ENCODE results near the gene RHBDL1.

RHBDL1 gene

DNA sequence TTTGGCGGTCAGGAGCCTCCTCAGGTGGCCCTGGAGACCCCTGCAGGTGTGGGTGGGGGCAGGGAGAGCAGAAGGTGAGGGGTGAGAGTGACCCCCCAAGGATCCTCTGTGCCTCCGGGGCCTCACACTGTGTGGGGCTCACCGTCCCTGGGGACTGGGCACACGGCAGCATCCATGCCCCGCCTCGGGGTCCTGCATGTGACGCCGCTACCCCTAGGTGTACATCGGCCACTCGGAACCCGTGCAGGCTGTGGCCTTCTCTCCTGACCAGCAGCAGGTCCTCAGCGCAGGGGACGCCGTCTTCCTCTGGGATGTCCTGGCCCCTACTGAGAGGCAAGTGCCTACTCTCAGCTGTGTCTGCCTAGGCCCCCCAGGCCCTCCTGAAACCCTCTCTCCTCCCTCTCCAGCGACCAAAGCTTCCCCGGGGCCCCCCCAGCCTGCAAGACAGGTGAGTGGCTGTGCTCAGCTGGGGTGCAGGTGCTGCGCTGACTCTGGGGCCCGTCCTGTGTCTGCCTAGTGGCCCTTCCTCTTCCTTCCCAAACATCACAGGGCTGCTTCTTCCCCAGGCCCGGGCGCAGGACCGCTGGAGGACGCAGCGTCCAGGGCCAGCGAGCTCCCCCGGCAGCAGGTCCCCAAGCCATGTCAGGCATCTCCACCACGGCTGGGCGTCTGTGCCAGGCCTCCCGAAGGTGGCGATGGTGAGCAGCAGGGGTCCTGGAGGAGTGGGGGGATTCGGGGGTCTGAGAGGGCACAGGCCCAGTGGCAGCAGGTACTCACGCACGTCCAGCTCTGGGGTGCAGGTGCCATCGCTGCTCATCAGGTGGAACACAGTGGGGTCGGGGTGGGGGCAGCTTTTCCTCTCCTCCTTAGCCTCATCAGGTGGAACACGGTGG is 16.5 kb upstream of the RHBDL1 start:
- DNase-seq, result no peak

GRCh38 chr16:659618-660017 is 15.9 kb upstream of the RHBDL1 start:
- no peak for DNase-seq

DNA sequence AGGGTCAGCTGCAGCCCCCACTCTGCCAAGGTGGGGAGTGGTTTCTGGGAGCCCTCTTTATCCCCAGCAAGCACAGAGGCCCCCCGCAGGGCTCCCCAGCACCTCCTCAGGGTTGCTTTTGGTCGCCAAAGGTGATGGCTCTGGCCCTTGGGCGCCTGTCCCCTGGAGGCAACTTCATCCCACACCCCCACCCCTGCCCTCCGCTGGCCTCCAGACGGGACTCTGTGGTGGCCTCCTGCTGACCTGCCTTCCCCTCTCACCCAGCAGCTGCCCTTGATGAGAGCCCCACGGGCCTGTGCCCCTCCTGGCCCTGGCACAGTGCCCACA is 15.4 kb upstream of the RHBDL1 start:
- no peak for DNase-seq

- peak; percentile 48 for DNase-seq
These were observed 14.8 kb upstream of the RHBDL1 start for GRCh38 chr16:660459-661183.

DNA sequence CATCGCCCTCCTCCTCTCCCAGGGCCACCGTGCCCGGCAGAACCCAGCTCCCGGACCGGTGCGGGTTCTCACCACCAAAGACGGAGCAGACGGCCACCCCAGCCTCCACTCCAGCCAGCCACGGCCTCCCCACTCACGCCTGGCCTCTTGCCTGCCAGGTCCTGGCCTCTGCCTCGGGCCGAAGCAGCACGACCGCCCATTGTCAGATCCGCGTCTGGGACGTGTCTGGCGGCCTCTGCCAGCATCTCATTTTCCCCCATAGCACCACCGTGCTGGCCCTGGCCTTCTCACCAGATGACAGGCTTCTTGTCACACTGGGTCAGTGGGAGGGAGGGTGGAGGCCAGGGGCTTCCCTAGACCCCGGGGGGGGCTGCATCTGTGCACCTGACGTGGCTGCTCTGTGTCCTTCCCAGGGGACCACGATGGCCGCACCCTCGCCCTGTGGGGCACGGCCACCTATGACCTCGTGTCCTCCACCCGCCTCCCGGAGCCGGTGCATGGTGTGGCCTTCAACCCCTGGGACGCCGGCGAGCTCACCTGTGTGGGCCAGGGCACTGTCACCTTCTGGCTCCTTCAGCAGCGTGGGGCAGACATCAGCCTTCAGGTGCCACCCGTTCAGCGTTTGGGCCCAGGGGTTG is 14.2 kb upstream of the RHBDL1 start:
- DNase-seq, result no peak

DNA sequence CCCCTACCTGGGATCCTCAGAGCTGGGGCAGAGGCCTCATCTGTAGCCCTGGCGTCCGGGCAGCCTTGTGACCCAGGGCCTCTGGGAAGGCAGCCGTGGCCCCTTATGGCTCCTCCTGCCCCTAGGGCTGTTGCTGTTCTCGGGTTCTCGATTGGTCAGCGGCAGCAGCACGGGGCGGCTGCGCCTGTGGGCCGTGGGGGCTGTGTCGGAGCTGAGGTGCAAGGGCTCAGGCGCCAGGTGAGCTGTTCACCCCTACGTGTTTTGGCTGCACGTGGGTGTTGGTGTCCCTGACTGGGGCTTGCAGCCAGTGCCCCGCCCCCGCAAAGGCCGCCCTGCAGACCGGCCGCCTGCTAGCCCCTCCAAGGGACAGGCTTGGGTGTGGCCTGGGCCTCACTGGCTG is 13.4 kb upstream of the RHBDL1 start:
- no peak for DNase-seq

DNA sequence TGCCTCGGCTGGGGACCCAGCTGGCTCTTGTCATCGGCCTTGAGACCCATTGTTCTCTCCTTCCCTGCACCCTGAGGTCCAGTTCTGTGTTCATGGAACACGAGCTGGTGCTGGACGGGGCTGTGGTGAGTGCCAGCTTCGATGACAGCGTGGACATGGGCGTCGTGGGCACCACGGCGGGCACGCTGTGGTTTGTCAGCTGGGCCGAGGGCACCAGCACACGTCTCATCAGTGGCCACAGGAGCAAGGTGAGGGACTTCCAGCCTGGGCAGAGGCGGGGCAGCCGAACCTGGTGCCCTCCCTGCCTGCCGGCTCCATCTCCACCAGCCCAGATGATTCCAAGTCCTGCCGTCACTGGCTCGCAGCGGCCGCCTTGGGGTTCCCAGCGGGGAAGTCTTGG is 12.9 kb upstream of the RHBDL1 start:
- DNase-seq, result no peak

DNA sequence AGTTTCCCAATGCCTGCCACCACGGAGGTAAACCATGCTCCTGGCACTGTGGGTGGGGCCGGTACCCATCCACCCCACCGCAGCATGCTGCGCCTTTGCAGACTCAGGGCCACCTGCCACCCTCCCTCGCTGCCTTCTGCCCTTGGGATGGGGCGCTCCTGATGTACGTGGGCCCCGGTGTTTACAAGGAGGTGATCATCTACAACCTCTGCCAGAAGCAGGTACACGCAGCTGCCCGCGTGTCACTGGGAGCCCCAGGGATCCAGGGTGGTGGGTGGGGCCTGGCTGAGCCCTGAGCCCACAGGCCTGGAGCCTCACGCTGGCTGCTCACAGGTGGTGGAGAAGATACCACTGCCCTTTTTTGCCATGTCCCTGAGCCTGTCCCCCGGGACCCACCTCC is 8.9 kb upstream of the RHBDL1 start:
- DNase-seq, result no peak

GRCh38 chr16:667113-667779 is 8.2 kb upstream of the RHBDL1 start:
- DNase-seq, result no peak

DNA sequence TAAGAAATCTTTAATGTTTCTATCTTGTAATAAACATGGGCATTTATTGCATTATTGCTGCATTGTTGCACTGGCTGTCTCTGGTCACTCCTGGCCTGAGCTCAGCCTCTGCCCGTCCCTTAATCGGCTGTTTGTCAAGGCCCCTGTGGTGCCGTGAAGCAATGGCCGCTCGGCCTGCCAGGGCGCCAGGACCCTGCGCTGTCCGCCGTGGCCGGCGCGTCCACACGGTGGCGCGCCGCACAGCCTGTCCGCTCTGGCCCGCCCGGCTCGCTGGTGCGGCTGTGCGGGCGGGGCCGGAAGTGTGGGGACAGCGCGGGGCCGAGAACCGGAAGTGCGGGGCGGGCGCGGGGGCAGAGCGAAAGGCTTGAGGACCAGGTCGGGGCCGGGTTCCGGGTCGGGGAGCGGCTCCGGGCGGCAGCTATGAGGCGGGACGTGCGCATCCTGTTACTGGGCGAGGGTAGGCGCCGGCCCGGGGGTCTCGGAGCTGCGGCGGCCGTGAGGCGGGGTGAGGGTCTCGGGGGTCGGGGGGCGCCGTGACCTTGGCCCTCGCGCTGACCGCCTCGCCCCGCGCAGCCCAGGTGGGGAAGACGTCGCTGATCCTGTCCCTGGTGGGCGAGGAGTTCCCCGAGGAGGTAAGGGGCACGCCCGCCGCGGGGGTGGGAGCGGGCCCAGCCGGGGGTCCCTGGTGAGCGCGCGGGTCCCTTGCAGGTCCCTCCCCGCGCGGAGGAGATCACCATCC is 7.5 kb upstream of the RHBDL1 start, which contains the start of gene RHOT2:
RHOT2 (plus strand) TSS at position 353 of the 739 bp plus-strand sequence; CDS start at position 421, 68 bp downstream.
- DNase-seq, result peak; percentile 72

DNA sequence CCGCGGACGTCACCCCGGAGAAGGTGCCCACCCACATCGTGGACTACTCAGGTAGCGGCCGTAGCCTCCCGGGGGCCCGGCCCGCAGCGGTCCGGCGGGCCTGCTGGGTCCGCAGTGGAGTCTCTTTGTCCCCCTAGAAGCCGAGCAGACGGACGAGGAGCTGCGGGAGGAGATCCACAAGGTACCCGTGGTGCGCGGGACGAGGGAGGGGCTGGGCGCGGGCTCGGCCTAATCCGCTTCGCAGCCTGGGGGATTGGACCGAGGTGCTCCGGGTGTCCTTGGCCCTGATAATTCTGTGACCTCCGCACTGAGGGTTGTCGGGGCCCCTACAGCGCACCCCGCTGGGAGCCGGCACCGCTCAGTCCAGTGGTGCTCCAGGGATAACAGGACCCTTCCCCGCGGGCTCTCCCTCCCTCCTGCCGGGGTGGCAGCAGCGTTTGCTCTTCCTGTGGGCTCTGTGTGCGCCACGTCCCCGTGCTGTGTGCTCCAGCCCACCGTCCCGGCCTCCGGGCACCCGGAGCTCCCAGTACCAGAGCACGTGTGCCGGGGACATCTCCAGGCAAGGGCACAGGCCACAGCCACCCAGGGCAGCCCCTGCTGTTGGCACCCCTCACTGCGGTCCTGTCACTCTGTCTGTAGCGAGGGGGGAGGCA is 6.8 kb upstream of the RHBDL1 start:
- no peak for DNase-seq

GRCh38 chr16:669666-670065 is 5.8 kb upstream of the RHBDL1 start:
- no peak for DNase-seq

DNA sequence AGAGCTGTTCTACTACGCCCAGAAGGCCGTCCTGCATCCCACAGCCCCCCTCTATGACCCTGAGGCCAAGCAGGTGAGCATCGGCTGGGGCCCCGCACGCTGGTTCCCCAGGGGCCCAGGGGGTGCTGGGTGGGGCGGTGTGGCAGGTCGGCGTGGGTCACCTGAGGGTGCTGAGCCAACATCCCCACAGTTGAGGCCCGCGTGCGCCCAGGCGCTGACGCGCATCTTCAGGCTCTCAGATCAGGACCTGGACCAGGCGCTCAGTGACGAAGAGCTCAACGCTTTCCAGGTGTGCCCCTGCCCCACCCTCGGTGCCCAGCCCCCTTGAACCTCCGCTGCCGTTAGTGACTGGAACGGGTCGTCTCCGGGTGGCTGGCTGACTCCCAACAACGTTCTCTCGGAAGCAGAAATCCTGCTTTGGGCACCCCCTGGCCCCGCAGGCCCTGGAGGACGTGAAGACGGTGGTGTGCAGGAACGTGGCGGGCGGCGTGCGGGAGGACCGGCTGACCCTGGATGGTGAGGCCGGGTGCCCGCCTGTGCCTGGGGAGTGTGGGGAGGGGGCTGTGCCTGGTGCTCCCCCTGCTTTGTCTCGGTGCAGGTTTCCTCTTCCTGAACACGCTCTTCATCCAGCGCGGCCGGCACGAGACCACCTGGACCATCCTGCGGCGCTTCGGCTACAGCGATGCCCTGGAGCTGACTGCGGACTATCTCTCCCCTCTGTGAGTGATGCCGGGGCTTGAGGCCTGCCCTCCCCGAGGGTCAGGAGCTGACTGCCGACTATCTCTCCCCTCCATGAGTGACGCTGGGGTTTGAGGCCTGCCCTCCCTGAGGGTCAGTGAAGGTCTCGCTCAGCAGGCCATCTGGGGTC is 4.8 kb upstream of the RHBDL1 start:
- no peak for DNase-seq

- DNase-seq, result no peak
These were observed 3.9 kb upstream of the RHBDL1 start for GRCh38 chr16:671353-672131.

- no peak for DNase-seq
These were observed 3.1 kb upstream of the RHBDL1 start for GRCh38 chr16:672371-672770.

GRCh38 chr16:672851-673250 is 2.6 kb upstream of the RHBDL1 start:
- DNase-seq, result no peak

DNA sequence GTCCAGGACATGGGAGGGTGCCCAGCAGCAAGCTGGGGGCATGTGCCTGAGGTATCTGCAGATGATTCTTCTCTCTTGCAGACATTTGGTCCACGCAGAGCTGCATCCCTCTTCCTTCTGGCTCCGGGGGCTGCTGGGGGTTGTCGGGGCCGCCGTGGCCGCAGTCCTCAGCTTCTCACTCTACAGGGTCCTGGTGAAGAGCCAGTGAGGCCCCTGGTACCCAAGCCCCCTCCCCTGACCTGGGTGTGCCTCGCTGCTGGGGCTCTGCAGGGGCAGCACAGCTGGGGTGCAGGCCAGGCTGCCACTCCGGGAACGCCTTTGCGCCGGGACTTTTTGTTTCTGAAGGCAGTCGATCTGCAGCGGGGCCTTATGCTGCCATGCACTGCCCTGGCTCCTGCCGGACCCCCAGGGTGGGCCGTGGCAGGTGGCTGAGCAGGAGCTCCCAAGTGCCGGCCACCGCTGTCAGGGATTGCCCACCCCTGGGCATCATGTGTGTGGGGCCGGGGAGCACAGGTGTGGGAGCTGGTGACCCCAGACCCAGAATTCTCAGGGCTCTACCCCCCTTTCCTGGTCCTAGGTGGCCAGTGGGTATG is 2.0 kb upstream of the RHBDL1 start:
- no peak for DNase-seq

- DNase-seq, result no peak
These were observed 1.1 kb upstream of the RHBDL1 start for GRCh38 chr16:674214-674881.
